AG10803 (cell line): ENCODE results near the gene SMYD1.

ENCODE experiments used
- DNase-seq: peaks from one replicate; pipeline ENCODE4 v3.0.0; 2010; ENCODE audit warnings: low read depth
- H3K4me3 ChIP-seq: 2 replicates; pipeline ENCODE4 v1.5.1; 2011; ENCODE audit warnings: mild to moderate bottlenecking, low read length, control low read depth
- TF ChIP-seq, protein P1 (sequence below): conservative IDR thresholded peaks from 2 replicates; pipeline ENCODE4 v1.5.1; 2011; ENCODE audit warnings: mild to moderate bottlenecking, low read length, control low read depth, inconsistent platforms

The SMYD1 gene

GRCh38 chr2:88066543-88066942, 1.1 kb upstream of the SMYD1 start:
- H3K4me3 ChIP-seq: no peak overlapping the region
- TF ChIP-seq, protein P1, sequence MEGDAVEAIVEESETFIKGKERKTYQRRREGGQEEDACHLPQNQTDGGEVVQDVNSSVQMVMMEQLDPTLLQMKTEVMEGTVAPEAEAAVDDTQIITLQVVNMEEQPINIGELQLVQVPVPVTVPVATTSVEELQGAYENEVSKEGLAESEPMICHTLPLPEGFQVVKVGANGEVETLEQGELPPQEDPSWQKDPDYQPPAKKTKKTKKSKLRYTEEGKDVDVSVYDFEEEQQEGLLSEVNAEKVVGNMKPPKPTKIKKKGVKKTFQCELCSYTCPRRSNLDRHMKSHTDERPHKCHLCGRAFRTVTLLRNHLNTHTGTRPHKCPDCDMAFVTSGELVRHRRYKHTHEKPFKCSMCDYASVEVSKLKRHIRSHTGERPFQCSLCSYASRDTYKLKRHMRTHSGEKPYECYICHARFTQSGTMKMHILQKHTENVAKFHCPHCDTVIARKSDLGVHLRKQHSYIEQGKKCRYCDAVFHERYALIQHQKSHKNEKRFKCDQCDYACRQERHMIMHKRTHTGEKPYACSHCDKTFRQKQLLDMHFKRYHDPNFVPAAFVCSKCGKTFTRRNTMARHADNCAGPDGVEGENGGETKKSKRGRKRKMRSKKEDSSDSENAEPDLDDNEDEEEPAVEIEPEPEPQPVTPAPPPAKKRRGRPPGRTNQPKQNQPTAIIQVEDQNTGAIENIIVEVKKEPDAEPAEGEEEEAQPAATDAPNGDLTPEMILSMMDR: no peak
- no peak for DNase-seq

DNA sequence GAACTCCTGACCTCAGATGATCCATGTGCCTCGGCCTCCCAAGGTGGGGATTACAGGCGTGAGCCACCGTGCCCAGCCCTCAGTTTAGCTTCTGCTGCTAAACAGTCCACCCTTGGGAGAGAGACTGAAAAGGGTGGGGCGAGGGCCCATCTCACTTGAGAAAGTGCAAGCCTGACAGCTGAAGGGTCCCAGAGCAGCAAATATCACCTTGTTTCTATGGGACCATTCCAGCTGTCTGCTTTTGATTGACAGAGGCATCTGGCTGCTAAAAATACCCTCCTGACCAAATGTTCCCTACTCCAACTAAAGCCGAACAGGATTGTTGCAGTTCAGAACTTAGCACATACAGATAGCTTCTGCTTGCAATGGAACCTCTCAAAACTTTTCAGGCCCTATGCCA, 436 bp upstream of the SMYD1 start:
- DNase-seq: no peak
- H3K4me3 ChIP-seq: no peak overlapping the region
- TF ChIP-seq, protein P1: no peak

GRCh38 chr2:88068044-88068443, 419 bp downstream of the SMYD1 start:
- H3K4me3 ChIP-seq: no peak overlapping the region
- DNase-seq: no peak
- TF ChIP-seq, protein P1: no peak

GRCh38 chr2:88069117-88069516, 1.5 kb downstream of the SMYD1 start:
- no peak overlapping the region for H3K4me3 ChIP-seq
- DNase-seq: no peak
- TF ChIP-seq, protein P1: no peak

GRCh38 chr2:88070055-88070454, 2.4 kb downstream of the SMYD1 start:
- H3K4me3 ChIP-seq: no peak overlapping the region
- TF ChIP-seq, protein P1: no peak
- DNase-seq: no peak

- TF ChIP-seq, protein P1: no peak
- DNase-seq: no peak
- H3K4me3 ChIP-seq: no peak overlapping the region
Measured at GRCh38 chr2:88071365-88071764, 3.7 kb downstream of the SMYD1 start.

DNA sequence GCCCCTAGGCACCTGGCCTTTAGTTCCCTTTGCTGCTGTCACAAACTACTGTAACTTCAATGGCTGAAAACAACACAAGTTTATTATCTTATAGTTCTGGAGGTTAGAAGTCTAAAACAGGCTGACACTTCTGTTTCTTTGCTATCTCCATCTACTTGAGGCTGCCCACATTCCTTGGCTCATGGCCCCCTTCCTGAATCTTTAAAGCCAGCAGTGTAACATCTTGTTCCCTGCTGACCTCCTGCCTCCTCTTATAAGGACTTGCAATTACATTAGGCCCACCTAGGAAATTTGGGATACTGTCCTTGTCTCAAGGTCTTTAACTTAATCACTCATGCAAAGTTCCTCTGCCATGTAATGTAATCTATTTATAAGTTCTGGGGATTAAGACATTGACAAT, 6.5 kb downstream of the SMYD1 start:
- DNase-seq: no peak
- TF ChIP-seq, protein P1: no peak

More for the DNA sequence above, 6.5 kb downstream of the SMYD1 start:
- no peak overlapping the region for H3K4me3 ChIP-seq
